Vein endothelial cell (primary cell): ENCODE measurements around the gene PTRH2. TPM values are rescaled to one million over a fixed set of nuclear protein-coding genes. Genes with fewer than 3 reads are reported as not detected.

Experiments used
- total RNA-seq: library from RNA; depleted of rRNA; stranded (reverse); fragments of >200 nt; gene quantifications from 2 replicates; pipeline ENCODE4 v1.2.3, GENCODE V29; 2012

Gene PTRH2
- 20.3 and 26.4 TPM in 2 replicates for total RNA-seq

GRCh38 chr17:59707149-59707970 is at the start of gene PTRH2, which contains the start of gene VMP1:
PTRH2 (minus strand) TSS chr17:59707430; CDS start chr17:59697978, 9,452 bp downstream.
VMP1 (plus strand) TSS chr17:59707654; CDS start chr17:59731447, 23,793 bp downstream.

Other genes with a start within 250 kb of the PTRH2 start
- gene DHX40, start 141.8 kb downstream of the PTRH2 start, total RNA-seq: 51.0 and 52.2 TPM in 2 replicates
- gene CLTC, start 87.5 kb downstream of the PTRH2 start, total RNA-seq: 405 and 581 TPM in 2 replicates
- gene VMP1, start 224 bp upstream of the PTRH2 start, total RNA-seq: 267 and 277 TPM in 2 replicates
- gene TUBD1, start 185.5 kb upstream of the PTRH2 start, total RNA-seq: 5.3 and 7.2 TPM in 2 replicates
- gene RPS6KB1, start 185.7 kb upstream of the PTRH2 start, total RNA-seq: 19.6 and 22.7 TPM in 2 replicates